HL-60/S4 treated with phorbol 12-myristate 13-acetate at 8.2 ng/mL for 4 days and 3 days (cell line): ENCODE results near the gene SIGLEC15.
"Not testable (repeated sequence)": the region's sequence is repeated elsewhere in the genome, so short reads cannot be mapped to it uniquely, and the experiment has no call there.

Experiments used
- in situ Hi-C: fragments of 300-500 bp; cut with MboI; formaldehyde crosslinking; loops from 2 replicates; pipeline ENCODE4 v1.15.0; 2022; ENCODE audit warnings: low sequenced_read_pairs

The SIGLEC15 gene, protein sequence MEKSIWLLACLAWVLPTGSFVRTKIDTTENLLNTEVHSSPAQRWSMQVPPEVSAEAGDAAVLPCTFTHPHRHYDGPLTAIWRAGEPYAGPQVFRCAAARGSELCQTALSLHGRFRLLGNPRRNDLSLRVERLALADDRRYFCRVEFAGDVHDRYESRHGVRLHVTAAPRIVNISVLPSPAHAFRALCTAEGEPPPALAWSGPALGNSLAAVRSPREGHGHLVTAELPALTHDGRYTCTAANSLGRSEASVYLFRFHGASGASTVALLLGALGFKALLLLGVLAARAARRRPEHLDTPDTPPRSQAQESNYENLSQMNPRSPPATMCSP

DNA sequence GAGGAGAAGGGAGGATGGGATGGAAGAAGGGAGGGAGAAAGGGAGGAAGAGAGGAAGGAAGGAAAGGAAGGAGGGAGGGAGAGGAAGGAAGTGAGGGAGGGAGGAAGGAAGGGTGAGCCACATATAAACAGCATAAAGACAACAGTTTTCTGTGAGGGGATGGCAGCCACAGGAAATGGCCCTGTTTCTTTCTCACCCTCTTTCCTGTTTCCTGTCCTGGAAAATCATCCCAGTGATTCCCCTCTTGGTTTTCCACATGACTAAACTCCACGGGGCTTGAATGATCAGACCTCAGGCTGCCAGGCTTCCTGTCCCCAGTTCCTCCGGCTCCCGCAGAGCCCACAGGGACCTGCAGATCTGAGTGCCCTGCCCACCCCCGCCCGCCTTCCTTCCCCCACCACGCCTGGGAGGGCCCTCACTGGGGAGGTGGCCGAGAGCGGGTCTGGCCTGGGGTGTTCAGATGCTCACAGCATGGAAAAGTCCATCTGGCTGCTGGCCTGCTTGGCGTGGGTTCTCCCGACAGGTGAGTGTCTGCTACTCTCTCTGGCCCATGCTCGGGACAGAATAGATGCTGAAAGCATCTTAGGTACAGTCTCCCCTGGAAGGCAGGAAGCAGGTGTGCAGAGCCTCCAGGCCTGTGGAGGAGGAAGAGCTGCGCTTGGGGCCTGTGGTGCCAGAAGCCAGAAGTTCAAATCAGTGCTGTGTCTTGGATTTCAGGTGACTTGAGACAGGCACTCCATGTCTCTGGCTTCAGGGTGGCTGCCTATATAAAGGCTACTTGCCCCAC is at the start of gene SIGLEC15:
Gene SIGLEC15 (plus strand): TSS at position 418 of the 787 bp plus-strand sequence. CDS start 54 bp downstream, at position 472.
- in situ Hi-C loops: no loop called here

DNA sequence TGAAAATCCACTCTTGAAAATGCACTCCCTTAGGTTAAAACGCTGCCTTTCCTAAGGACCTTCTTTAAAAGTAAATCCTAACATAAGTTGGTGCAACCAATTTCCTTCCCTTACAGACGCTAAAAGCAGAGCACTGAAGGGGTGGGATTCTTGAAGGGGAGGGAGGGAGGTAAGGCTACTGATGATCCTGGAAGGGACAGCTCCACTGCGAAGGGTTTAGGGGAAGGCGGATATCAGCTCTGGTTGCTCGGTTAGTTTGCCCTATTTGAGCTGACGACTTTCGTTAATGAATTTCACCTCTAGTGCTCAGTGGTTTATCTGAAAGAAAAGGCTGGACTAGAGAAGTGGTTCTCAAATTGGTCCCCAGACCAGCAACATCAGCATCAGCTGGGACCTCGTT is 49.7 kb upstream of the SIGLEC15 start:
- in situ Hi-C loops: no loop called here

DNA sequence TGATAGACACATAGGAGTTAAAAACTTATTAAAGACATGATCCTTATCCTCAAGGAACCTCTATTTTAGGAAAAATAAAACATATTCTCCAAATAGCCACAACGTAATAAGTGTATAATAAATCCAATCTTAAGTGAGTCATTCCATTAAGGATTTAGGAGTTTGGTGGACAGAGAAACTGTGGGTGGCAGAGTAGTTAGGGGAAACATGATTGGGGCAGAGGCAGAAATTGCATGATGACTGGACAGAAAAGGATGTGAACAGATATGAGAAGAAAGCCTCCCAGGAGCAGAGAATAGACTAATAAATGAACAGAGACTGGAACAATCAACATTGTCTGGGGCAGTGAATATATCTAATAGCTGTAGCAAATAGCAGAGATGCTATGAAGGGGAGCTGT is 48.1 kb upstream of the SIGLEC15 start:
- in situ Hi-C loops: no loop called here

DNA sequence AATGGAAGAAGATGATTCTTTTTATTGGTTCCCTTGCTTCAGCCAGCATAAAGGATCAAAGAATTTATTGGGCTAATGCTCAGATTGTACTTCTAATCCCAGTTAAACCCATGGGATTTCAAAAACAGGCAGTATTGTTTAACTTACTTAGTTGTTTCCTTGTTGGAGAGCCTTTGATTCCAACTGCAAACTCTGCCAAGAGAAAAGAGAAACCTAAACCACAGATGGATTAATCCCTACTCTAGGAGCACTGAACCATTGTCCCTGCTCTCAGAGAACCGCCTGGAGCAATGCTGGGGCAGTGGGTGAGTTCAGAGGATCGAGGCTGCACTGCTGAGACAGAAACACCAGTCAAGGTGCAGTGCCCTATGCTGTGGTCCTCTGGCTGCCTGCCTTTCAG is 44.9 kb upstream of the SIGLEC15 start:
- in situ Hi-C loops: no loop called here

DNA sequence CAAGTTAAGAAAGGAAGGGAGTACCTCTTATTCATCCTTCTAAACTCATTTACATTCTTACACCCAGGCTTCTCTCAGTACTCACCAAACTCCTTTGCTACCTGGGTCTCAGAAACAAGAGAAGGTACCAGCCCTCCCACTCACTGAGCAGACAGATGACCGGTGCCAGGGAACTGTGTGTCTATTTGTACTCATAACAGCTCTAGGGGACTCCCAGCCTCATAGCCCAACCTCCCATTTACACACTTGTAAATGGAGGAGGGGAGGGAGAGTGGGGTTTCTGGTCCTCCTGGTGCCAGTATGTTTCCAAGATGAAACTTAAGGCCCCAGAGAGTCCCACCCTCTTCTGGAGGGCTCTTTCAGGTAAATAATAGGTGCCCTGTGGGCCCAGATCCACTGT is 42.8 kb upstream of the SIGLEC15 start:
- in situ Hi-C loops: no loop called here

DNA sequence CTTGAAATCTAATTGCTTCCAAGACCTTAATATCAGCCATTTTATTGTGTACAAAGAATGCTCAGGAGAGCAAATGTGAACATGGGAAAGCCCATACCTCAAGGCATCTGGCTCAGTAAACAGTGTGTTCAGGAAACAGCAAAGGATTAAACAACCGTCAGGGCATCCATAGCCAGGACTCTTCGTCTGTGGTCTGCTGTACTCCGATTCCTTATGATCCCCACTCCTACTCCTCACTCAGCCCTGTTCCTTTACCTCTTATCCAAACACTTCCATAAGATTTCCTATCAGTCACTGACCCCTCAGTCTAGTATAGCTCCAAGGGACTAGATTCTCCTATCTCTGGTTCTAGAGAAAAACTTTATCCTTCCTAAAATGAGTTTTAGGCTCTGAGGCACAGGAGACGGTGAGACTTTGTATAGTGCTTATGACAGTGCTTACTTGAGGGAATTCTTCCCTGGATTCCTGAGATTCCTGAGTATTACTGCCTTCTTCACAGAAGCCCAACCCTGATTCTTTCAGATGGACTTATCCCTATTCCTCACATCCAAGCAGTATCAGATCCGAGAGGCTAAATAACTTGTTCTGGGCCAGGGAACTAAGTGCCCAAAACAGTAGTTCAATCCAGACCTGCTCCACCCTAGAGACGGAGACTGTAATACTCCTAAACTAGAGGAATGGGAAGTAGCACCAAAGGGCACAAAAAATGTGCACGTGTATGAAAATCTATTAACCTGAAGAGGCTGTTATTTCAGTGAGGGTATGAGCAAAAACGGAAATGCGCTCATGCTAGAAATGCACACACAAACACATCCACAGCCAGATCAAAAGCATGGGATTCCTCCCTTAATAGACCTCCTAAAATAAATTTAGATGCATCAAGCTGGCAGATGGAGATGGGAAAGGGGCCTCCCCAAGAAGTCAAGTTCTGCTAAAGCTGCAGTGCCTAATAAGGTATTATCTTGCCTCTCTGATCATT is 42.1 kb upstream of the SIGLEC15 start:
- in situ Hi-C loops: no loop called here

DNA sequence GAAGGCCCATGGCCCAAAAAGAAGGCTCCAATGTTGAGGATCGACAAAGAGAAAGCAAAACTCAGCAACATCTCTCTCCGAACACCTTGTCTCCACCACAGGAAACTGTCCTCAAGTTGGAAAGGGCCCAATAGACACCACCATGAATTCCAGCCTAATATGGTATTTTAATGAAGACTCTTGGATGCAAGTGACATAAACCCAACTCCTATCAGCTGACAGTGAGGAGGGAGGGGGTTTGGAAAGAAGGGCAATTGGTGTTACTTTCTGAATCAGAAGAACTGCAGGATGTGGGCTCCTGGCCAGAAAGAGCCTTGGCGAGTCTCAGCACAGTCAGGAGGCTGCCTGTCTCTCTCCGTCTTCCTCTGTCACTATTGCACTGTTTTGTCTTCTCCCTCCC is 40.3 kb upstream of the SIGLEC15 start:
- in situ Hi-C loops: no loop called here

DNA sequence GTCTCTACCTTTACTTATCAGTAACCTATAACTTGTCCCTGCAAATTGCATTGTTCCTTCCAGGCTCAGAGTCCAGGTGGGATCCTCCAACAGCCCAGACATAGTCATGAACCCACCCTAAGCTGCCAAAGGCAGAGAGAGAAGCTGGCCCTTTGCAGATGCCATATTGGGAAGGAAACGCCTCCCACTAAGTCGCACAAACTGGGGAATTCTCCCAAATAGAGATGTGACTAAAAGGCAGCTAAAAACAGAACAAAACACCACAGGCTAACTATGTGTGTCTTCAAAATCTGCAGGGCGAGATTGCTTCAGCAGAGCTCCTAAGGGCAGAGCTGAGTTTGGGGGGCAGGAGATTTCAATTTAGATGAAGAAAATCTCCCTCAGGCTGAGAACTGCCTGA is 38.5 kb upstream of the SIGLEC15 start:
- in situ Hi-C loops: no loop called here

DNA sequence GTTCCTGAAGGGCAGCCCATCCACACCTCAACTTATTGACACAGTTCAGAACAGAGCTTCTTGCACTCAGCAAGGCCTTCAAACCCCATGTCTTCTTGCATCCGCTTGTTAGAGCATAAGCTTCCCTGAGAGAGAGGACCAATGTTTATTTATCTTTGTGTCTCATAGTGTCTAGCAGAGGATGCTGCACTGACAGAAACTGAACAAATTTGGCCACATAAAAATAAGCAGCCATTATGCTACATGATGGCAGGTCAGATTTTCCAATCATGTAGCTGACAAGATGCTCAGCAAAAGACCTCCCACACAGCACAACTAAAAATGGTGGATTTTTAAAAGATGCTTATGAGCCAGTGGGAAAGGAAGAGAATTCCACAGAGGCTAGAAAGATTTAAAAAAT is 38.1 kb upstream of the SIGLEC15 start:
- in situ Hi-C loops: no loop called here

DNA sequence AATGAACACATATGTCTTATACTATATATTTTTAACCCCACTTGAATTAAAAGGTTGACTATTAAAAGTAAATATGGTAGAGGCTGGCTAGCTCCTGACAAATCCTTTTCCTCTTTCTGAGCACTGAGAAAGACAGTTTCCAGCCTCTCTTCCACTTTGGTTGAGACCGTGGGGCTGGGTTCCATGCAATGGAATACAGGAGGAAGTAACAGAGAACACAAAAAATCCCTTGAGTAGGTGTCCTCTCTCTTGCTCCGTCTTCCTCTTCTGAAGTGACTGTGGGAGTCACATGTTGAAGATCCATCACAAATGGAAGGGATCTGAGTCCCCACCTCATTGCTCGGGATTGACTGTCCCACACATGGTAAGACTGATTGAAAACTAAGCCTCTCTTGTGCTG is 36.6 kb upstream of the SIGLEC15 start:
- in situ Hi-C loops: no loop called here

DNA sequence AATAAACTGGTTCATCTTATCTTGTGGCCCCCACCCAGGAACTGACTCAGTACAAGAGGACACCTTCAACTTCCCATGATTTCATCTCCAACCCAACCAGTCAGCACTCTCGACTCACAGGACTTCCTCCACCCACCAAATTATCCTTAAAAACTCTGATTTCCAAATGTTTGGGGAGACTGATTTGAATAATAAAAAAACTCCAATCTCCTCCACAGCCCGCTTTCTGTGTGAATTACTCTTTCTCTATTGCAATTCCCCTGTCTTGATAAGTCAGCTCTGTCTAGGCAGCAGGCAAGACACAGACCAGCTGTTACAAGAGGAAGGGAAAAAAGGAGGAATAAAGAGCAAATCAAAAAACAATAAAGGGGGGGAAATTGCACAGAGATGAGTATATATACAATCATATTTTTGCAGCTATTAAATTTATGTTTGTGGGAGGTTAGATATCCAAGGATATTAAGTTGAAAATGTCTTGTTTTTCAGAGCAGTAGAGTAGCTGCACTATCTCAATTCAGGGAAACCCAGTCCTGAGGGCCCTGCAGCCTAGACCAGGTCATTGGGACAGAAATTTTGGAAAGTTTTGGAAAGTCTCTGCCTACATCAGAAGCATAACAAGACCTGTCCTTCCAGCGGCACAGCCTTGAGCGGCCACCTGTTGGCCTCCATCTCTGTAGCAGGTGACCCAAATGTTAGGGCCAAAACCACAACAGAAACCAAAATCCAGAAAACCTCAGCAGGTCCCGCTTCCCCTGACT is 32.8 kb upstream of the SIGLEC15 start:
- in situ Hi-C loops: no loop called here

DNA sequence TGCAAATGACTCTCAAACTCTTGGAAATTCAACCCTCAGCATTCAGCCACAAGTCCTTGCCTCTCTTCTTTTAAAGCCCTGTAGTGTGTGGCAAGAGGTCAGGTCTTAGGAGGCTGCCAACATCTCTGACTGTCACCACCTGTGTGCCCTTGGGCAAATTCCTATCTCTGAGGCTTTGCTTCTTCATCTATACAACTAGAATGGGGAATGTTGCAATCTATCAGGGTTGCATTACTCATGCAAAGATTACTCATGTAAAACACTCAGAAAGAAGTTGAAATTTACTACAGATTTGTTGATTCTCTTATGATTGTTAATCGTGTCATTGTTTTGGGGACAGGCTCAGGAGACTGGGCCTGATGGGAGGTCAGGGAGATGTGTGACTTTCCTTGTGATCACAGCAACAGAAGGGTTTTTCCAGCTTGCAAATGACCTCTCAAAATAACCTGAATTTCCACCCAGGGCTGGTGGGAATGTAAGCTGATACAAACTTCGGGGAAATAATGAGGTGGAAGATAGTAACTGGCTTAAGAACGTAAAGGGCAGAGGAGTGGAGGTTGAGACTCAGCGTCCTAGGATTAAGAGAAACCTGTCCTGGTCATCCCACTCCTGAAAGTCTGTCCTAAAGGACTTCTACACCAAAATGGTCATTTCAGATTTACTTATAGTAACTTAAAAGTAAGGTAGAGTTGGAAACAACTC is 32.1 kb upstream of the SIGLEC15 start:
- in situ Hi-C loops: no loop called here

DNA sequence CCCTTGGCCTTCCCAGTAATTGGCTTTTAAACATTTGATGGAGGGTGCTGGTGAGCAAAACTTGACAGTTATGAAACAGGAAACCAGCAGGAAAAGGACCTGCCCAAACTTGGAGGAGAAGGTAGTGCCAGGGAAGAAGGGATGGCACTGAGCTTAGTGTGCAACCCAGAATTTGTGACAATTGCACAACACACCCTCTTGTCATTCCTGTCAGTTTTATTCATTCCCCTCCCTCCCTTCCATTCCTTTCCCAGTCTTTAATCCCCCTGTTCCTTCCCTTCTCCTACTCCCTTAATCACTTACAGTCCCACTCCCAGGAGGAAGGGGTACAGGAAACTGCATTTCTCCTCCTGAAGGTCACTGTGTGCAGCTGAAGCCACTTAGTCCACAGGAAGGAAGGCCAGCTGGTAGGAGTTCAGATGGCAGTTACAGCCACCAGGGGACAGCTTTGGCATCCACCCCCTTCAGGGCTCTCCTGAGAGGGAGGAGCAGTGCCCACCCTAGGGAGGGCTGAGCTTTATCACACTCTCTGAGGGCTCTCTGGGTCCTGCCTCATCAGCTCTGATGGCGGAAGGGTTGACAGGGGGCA is 24.0 kb upstream of the SIGLEC15 start:
- in situ Hi-C loops: no loop called here

DNA sequence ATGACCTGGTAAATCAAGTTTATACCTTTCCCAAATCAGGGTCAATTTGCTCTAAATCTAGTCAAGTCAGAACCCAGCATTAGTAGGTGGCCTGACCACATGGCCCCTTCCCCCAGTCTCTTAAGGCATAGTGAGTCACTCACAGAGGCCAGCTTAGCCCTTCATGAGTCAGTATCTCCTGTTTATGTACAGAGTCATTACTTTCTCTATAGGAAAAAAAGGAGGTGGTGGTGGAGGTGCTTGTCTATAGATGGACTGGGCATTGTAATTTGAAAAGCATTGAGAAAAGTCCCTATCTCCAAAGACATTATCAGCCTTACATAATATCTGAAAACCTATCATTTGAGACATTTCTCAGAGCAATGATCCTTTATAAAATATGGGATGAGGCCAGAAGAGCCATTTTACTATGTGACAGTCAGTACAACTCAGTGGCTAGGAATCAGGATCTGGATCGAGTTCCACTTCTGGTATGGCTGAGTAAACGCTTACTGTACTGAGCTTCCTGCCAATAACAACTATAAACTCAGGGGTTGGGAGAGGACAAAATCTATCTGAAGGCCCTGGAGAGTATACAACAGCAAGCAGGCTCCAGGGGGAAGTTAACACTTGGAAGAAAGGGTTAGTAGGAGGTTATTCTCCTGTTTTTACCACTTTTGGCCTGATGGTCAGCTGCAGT is 22.5 kb upstream of the SIGLEC15 start:
- in situ Hi-C loops: no loop called here

DNA sequence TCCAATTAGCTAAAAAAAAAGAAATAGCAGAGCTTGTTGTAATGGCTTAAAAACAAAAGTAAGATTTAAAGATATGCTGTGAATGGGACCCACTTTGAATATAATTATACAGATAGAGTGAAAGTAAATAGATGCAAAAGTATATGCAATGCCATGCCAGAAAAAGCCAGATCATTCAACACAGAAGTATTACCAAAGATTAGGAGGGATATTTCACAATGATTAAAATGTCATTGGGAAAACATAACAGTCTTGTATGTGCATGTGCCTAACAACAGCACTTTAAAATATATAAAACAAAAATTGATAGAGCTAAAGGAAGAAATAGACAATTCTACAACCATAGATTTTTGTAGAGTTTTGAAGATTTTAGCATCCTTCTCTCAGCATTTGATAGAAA is 19.9 kb upstream of the SIGLEC15 start:
- in situ Hi-C loops: no loop called here

DNA sequence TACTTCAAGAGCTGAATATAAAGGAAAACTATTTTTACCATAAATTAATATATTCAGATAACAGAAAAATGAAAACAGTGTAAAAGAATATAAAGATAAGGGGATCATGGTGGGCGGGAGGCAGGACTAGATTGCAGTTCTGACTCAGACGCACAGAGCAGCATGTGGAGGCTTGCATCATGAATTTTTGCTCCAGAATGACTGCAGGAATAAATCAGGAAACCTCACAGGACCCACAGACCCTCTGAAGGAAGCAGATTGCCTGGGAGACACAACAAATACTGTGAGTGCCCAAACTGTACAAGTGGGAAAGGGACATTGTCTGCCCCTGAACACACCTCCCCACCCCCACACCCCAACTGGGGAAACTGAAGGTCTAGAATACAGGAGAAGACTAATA is 19.2 kb upstream of the SIGLEC15 start:
- in situ Hi-C loops: no loop called here

DNA sequence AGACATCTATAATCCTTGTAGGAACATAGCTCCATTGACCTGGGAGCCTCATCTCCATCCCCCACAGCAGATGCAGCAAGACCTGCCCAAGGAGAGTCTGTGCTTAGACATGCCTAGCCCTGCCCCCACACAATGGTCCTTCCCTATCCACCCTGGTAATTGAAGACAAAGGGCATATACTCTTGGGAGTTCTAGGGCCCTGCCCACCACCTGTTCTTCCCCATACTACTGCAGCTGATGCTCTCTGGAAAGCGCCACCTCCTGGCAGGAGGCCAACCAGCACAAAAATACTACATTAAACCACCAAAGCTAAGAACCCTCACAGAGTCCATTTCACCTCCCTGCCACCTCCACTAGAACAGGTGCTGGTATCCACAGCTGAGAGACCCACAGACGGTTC is 18.3 kb upstream of the SIGLEC15 start:
- in situ Hi-C loops: not testable (repeated sequence)

DNA sequence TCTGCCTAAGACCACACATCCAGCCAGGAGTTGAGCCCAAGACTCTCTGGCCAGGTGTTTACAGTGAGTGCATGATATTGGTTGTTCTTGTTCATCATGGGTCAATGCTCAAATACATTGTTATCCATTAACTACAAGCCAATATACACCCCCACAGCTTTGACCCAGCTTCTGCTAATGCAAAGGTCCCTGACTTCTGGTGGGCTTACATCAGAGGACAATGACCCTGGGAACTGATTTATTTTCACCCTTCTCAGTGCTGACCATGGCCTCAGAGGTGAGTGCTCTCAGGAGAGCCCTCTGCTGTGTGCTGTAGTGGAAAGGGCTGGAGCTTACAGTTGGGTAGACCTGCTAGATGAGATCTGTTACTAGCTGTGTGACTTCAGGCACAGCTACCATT is 10.7 kb upstream of the SIGLEC15 start:
- in situ Hi-C loops: not testable (repeated sequence)

DNA sequence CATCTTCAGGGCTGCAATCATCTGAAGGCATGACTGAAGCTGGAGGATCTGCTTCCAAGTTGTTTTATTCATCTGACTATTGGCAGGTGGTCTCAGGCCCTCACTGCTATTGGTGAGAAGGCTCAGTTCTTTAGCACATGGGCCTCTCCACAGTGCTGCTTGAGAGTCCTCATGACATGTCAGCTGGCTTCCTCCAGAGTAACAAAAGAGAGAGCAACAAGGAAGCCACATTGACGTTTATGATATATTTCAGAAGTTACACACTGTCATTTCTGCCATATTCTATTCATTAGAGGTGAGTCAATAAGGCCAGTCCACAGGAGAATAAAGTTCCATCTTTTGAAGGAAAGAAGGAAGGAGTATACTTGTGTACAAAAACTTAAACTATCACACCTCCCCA is 7.9 kb upstream of the SIGLEC15 start:
- in situ Hi-C loops: no loop called here
